ENCODE results near the gene FAM13A. TPM values are rescaled to one million over a fixed set of nuclear protein-coding genes. Genes with fewer than 3 reads are reported as not detected.

The FAM13A gene
- total RNA-seq, 4 donors from 2014 or later: 61.8 to 217 (median 152) TPM

GRCh38 chr4:88737307-88737941 lies 319.6 kb downstream of the FAM13A start:
- TF ChIP-seq, protein P1, sequence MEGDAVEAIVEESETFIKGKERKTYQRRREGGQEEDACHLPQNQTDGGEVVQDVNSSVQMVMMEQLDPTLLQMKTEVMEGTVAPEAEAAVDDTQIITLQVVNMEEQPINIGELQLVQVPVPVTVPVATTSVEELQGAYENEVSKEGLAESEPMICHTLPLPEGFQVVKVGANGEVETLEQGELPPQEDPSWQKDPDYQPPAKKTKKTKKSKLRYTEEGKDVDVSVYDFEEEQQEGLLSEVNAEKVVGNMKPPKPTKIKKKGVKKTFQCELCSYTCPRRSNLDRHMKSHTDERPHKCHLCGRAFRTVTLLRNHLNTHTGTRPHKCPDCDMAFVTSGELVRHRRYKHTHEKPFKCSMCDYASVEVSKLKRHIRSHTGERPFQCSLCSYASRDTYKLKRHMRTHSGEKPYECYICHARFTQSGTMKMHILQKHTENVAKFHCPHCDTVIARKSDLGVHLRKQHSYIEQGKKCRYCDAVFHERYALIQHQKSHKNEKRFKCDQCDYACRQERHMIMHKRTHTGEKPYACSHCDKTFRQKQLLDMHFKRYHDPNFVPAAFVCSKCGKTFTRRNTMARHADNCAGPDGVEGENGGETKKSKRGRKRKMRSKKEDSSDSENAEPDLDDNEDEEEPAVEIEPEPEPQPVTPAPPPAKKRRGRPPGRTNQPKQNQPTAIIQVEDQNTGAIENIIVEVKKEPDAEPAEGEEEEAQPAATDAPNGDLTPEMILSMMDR (IDR thresholded peaks at IDR 0.05; ENCODE audit: low read depth): no peak

- TF ChIP-seq, protein P1 (IDR thresholded peaks at IDR 0.05; ENCODE audit: low read depth): no peak
Measured at GRCh38 chr4:88736264-88736663, 320.7 kb downstream of the FAM13A start.

DNA sequence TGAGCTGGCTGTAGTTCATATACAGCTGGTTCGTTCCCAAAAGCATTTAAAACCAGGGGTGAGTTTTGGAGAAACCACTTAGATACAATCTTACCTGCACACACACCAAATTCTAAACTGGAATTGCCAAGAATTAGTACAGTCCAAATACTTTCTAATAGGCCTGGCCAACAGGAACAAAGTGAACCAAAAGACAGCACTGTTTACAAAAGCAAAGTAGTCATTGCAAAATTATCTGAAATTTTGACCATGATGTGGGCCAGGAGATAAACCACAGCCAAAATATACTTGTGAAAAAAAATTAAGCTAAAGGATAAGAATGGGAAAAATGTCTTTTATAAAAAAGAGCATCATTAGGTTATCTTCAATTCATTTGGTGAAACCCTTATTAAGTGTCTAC lies 321.4 kb downstream of the FAM13A start:
- TF ChIP-seq, protein P1 (IDR thresholded peaks at IDR 0.05; ENCODE audit: low read depth): no peak

DNA sequence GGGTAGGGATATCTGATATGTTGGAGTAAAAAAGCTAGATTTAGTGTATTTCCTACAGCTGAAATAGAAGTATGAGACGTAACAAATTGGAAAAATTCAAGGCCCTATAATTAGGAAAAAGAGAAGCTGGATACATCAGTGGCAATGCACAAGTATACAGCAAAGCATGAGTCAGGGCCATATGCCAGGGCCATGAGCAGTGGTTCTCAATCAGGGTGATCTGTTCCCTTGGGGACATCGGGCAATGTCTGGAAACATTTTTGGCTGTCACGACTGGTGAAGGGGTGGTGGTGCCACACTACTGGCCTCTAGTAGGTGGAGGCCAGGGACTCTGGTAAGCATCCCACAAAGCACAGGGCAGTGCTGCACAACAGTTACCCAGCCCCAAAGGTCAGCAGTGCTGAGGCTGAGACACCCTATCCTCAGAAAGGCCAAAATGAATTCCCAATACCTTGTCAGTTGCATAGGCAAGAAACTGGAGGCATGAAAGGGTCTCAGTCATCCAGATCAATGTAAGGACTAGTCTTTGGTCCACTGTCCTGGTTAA lies 322.5 kb downstream of the FAM13A start:
- TF ChIP-seq, protein P1 (IDR thresholded peaks at IDR 0.05; ENCODE audit: low read depth): no peak

DNA sequence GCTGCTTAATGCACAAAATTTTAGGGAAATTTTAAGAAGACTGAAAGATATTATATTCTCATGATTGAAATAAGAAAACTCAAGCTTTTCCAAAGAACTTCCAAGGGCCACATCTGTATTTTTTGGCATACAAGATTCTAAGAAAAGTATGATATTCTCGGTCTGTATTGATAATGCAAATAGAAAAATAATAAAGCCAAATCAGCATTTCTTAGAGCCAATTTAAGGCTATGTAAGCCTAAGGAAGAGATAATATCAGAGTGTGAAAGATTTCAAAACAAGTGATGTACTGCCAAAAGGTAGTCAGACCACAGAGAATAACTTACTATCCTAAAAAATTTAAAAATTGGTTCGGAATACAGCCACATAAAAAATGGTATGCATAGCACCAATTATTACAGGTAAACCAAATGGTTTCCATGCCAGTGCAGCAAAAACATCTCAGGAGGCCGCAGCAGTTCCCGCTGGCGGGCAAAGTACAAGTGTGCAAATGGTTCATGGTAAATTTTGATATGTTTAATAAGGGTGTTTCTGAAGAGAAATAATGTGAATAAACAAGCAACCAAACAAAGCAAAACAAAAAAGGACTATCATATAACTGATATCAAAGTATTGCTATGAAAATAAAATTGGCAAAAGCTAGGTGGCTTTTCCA lies 324.1 kb downstream of the FAM13A start:
- TF ChIP-seq, protein P1 (IDR thresholded peaks at IDR 0.05; ENCODE audit: low read depth): no peak

DNA sequence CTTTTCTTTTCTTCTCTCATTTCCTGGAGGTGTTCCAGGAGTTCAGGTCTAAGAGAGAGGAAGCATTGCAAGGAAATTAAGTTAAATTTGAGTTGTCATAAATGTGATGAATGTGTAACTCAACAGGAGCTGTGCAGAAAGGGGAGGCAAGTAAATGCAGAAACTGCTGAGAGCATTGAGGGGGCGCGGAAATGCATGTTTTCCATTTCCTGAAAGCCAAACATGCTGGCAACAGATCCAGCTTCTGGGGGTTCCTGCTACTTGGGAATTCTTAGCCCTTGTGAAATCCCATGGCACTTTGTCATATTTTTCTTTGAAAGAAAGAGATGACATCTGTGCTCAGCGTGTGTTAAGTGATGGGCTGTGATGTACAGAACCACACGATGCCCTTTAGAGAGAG lies 325.6 kb downstream of the FAM13A start:
- TF ChIP-seq, protein P1 (IDR thresholded peaks at IDR 0.05; ENCODE audit: low read depth): no peak

GRCh38 chr4:88730811-88731210 lies 326.2 kb downstream of the FAM13A start:
- TF ChIP-seq, protein P1 (IDR thresholded peaks at IDR 0.05; ENCODE audit: low read depth): no peak

Data from subcutaneous adipose tissue (tissue), 4 donors.